Activated B cell treated with CpG ODN at 0.5 μM for 24 hours (primary cell): ENCODE measurements around the gene FUBP1. TPM values are rescaled to one million over a fixed set of nuclear protein-coding genes. Genes with fewer than 3 reads are reported as not detected.

Source experiments
- ATAC-seq: fragments of 200-7000 bp; cut with Tn5 transposase; one replicate; pipeline ENCODE4 v1.10.0; 2021; ENCODE audit warnings: low read depth, mild to moderate bottlenecking, moderate library complexity
- CTCF ChIA-PET: fragments of 350-600 bp; sonication (Branson Sonifier 250); formaldehyde crosslinking; loops from one replicate; lab custom pipeline; 2021; ENCODE audit warnings: antibody characterized with exemption; lab: Charles Lee
- POLR2A ChIA-PET: fragments of 350-600 bp; sonication (Branson Sonifier 250); formaldehyde crosslinking; loops from one replicate; lab custom pipeline; 2021; ENCODE audit warnings: antibody characterized with exemption; lab: Charles Lee
- DNase-seq: peaks from one replicate; pipeline ENCODE4 v3.0.0; 2022
- H3K27ac Mint-ChIP-seq: one replicate; pipeline ENCODE4 v1.8.0; 2020; ENCODE audit warnings: mixed read lengths
- H3K27me3 Mint-ChIP-seq: one replicate; pipeline ENCODE4 v1.8.0; 2021; ENCODE audit warnings: mixed read lengths
- H3K36me3 Mint-ChIP-seq: one replicate; pipeline ENCODE4 v1.8.0; 2021; ENCODE audit warnings: low read depth, mixed read lengths
- H3K4me1 Mint-ChIP-seq: one replicate; pipeline ENCODE4 v1.8.0; 2021; ENCODE audit warnings: mixed read lengths
- H3K4me3 Mint-ChIP-seq: one replicate; pipeline ENCODE4 v1.8.0; 2020; ENCODE audit warnings: mild to moderate bottlenecking, mixed read lengths
- H3K9me3 Mint-ChIP-seq: one replicate; pipeline ENCODE4 v1.8.0; 2020; ENCODE audit warnings: mixed read lengths
- CTCF ChIP-seq: fragments of 200-600 bp; IDR thresholded peaks from one replicate; pipeline ENCODE4 v1.8.0; 2022; ENCODE audit warnings: antibody characterized with exemption, mild to moderate bottlenecking
- intact Hi-C: fragments of 100-400 bp; cut with micrococcal nuclease; formaldehyde crosslinking; loops from one replicate; pipeline ENCODE4 v1.15.1; 2024
- total RNA-seq: library from RNA; stranded (reverse); gene quantifications from 2 replicates; pipeline ENCODE4 v1.2.3, GENCODE V29; 2022

FUBP1 gene
- total RNA-seq, 1 donor from 2014 or later: 282 TPM

GRCh38 chr1:77958850-77959249 is 20.0 kb downstream of the FUBP1 start:
- POLR2A ChIA-PET: no interaction called here
- peaks cover 88% of the 10 kb centered on the region for H3K36me3 Mint-ChIP-seq
- intact Hi-C loops: no loop called here
- ATAC-seq: no peak
- H3K9me3 Mint-ChIP-seq: no peaks in the 10 kb centered on the region
- H3K4me1 Mint-ChIP-seq: no peaks in the 10 kb centered on the region
- no peak overlapping the region for H3K27ac Mint-ChIP-seq
- CTCF ChIA-PET: no interaction called here
- no peak for TF ChIP-seq CTCF
- DNase-seq: no peak
- no peak overlapping the region for H3K4me3 Mint-ChIP-seq
- no peaks in the 10 kb centered on the region for H3K27me3 Mint-ChIP-seq

- Mint-ChIP-seq H3K4me3 (no peak overlapping the region), H3K4me1 (no peaks in the 10 kb centered on the region), H3K36me3 (peaks cover 87% of the 10 kb centered on the region), H3K27ac (no peak overlapping the region), H3K9me3 (no peaks in the 10 kb centered on the region), H3K27me3 (no peaks in the 10 kb centered on the region)
- TF ChIP-seq CTCF: no peak
- ATAC-seq (no peak), DNase-seq (no peak)
- intact Hi-C loops: no loop called here
- CTCF ChIA-PET: no interaction called here
- POLR2A ChIA-PET: no interaction called here
Observed at GRCh38 chr1:77958391-77958790, 20.5 kb downstream of the FUBP1 start.

- H3K27me3 Mint-ChIP-seq: no peaks in the 10 kb centered on the region
- ChIA-PET POLR2A (interaction anchor here (1.2 kb wide), 1 partner anchor 22 kb away, joined by 4 read pairs; no protein-coding TSS in a partner anchor), CTCF (no interaction called here)
- peaks cover 9% of the 10 kb centered on the region for H3K4me1 Mint-ChIP-seq
- H3K9me3 Mint-ChIP-seq: no peaks in the 10 kb centered on the region
- ATAC-seq (no peak), DNase-seq (no peak)
- H3K36me3 Mint-ChIP-seq: peaks cover 83% of the 10 kb centered on the region
- no peak overlapping the region for H3K27ac Mint-ChIP-seq
- no peak for TF ChIP-seq CTCF
- H3K4me3 Mint-ChIP-seq: no peak overlapping the region
- intact Hi-C loops: no loop called here
Observed at GRCh38 chr1:77956464-77956863, 22.4 kb downstream of the FUBP1 start.

GRCh38 chr1:77955709-77956108 is 23.2 kb downstream of the FUBP1 start:
- no peak overlapping the region for H3K4me3 Mint-ChIP-seq
- DNase-seq (no peak), ATAC-seq (no peak)
- no peak for TF ChIP-seq CTCF
- peaks cover 16% of the 10 kb centered on the region for H3K4me1 Mint-ChIP-seq
- no peaks in the 10 kb centered on the region for H3K27me3 Mint-ChIP-seq
- intact Hi-C loops: no loop called here
- no peak overlapping the region for H3K27ac Mint-ChIP-seq
- ChIA-PET POLR2A (interaction anchor here (1.2 kb wide), 1 partner anchor 22 kb away, joined by 4 read pairs; no protein-coding TSS in a partner anchor), CTCF (no interaction called here)
- peaks cover 83% of the 10 kb centered on the region for H3K36me3 Mint-ChIP-seq
- no peaks in the 10 kb centered on the region for H3K9me3 Mint-ChIP-seq

- H3K4me1 Mint-ChIP-seq: peaks cover 24% of the 10 kb centered on the region
- DNase-seq (no peak), ATAC-seq (no peak)
- CTCF ChIA-PET: no interaction called here
- no peaks in the 10 kb centered on the region for H3K9me3 Mint-ChIP-seq
- intact Hi-C loops: loop anchor here (1.0 to 5.0 kb wide), 2 partner anchors 8 to 158 kb away; no protein-coding TSS in a partner anchor
- no peak overlapping the region for H3K4me3 Mint-ChIP-seq
- H3K36me3 Mint-ChIP-seq: peaks cover 79% of the 10 kb centered on the region
- no peaks in the 10 kb centered on the region for H3K27me3 Mint-ChIP-seq
- POLR2A ChIA-PET: interaction anchor here (1.0 kb wide), 1 partner anchor 24 kb away, joined by 3 read pairs; the partner anchor contains the start of gene FUBP1
- H3K27ac Mint-ChIP-seq: no peak overlapping the region
- no peak for TF ChIP-seq CTCF
Observed at GRCh38 chr1:77954521-77954920, 24.4 kb downstream of the FUBP1 start.
